ENCODE data around the gene LPAR3.

- TF ChIP-seq, protein P1, sequence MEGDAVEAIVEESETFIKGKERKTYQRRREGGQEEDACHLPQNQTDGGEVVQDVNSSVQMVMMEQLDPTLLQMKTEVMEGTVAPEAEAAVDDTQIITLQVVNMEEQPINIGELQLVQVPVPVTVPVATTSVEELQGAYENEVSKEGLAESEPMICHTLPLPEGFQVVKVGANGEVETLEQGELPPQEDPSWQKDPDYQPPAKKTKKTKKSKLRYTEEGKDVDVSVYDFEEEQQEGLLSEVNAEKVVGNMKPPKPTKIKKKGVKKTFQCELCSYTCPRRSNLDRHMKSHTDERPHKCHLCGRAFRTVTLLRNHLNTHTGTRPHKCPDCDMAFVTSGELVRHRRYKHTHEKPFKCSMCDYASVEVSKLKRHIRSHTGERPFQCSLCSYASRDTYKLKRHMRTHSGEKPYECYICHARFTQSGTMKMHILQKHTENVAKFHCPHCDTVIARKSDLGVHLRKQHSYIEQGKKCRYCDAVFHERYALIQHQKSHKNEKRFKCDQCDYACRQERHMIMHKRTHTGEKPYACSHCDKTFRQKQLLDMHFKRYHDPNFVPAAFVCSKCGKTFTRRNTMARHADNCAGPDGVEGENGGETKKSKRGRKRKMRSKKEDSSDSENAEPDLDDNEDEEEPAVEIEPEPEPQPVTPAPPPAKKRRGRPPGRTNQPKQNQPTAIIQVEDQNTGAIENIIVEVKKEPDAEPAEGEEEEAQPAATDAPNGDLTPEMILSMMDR (conservative IDR thresholded peaks at IDR 0.05 in 1 of 2, IDR thresholded peaks at IDR 0.05 in 1 of 2; ENCODE audit: low read depth in 1 of 2, low read length in 2 of 2), result no peak
- TF ChIP-seq EZH2 (IDR thresholded peaks at IDR 0.05; ENCODE audit: low read length, missing control alignments), result no peak
These were observed 4.3 kb downstream of the LPAR3 start for GRCh38 chr1:84888753-84889152.

Data from fibroblast of lung (primary cell).